ENCODE measurements around the gene PCYOX1L. TPM values are rescaled to one million over a fixed set of nuclear protein-coding genes. Genes with fewer than 3 reads are reported as not detected.

PCYOX1L gene, protein sequence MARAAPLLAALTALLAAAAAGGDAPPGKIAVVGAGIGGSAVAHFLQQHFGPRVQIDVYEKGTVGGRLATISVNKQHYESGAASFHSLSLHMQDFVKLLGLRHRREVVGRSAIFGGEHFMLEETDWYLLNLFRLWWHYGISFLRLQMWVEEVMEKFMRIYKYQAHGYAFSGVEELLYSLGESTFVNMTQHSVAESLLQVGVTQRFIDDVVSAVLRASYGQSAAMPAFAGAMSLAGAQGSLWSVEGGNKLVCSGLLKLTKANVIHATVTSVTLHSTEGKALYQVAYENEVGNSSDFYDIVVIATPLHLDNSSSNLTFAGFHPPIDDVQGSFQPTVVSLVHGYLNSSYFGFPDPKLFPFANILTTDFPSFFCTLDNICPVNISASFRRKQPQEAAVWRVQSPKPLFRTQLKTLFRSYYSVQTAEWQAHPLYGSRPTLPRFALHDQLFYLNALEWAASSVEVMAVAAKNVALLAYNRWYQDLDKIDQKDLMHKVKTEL
- total RNA-seq = 10 to 100 TPM in 1 of 5 donors, 1 to 10 TPM in 3, not detected in 1; 3.0 to 13.4 (median 4.3) TPM
- polyA plus RNA-seq = 1 to 10 TPM; 2.1 to 5.2 (median 2.3) TPM
- long read RNA-seq, donor 1, full-length matches to known transcripts = 2 of 2 reads
- long read RNA-seq, donor 1, partial matches to known transcripts = 0 of 2 reads
- long read RNA-seq, donor 1, other reads (novel, unspliced or antisense) = 0 of 2 reads
- long read RNA-seq, donor 2, full-length matches to known transcripts = 8 of 8 reads
- long read RNA-seq, donor 2, partial matches to known transcripts = 0 of 8 reads
- long read RNA-seq, donor 2, other reads (novel, unspliced or antisense) = 0 of 8 reads
- long read RNA-seq, donor 3, partial matches to known transcripts = 0 of 5 reads
- long read RNA-seq, donor 3, other reads (novel, unspliced or antisense) = 0 of 5 reads
- long read RNA-seq, donor 4 = 0 reads
- long read RNA-seq, donor 5, partial matches to known transcripts = 0 of 3 reads
- long read RNA-seq, donor 5, other reads (novel, unspliced or antisense) = 0 of 3 reads
- long read RNA-seq, donor 6, full-length matches to known transcripts = 15 of 15 reads
- long read RNA-seq, donor 6, partial matches to known transcripts = 0 of 15 reads
- long read RNA-seq, donor 6, other reads (novel, unspliced or antisense) = 0 of 15 reads
- long read RNA-seq, donor 7, full-length matches to known transcripts = 5 of 5 reads
- long read RNA-seq, donor 7, partial matches to known transcripts = 0 of 5 reads
- long read RNA-seq, donor 7, other reads (novel, unspliced or antisense) = 0 of 5 reads
- long read RNA-seq, donor 8, full-length matches to known transcripts = 6 of 15 reads
- long read RNA-seq, donor 8, partial matches to known transcripts = 9 of 15 reads
- long read RNA-seq, donor 8, other reads (novel, unspliced or antisense) = 0 of 15 reads
- long read RNA-seq, donor 9, partial matches to known transcripts = 0 of 2 reads
- long read RNA-seq, donor 9, other reads (novel, unspliced or antisense) = 0 of 2 reads
- long read RNA-seq, donor 10, full-length matches to known transcripts = 5 of 5 reads
- long read RNA-seq, donor 10, partial matches to known transcripts = 0 of 5 reads
- long read RNA-seq, donor 10, other reads (novel, unspliced or antisense) = 0 of 5 reads

DNA sequence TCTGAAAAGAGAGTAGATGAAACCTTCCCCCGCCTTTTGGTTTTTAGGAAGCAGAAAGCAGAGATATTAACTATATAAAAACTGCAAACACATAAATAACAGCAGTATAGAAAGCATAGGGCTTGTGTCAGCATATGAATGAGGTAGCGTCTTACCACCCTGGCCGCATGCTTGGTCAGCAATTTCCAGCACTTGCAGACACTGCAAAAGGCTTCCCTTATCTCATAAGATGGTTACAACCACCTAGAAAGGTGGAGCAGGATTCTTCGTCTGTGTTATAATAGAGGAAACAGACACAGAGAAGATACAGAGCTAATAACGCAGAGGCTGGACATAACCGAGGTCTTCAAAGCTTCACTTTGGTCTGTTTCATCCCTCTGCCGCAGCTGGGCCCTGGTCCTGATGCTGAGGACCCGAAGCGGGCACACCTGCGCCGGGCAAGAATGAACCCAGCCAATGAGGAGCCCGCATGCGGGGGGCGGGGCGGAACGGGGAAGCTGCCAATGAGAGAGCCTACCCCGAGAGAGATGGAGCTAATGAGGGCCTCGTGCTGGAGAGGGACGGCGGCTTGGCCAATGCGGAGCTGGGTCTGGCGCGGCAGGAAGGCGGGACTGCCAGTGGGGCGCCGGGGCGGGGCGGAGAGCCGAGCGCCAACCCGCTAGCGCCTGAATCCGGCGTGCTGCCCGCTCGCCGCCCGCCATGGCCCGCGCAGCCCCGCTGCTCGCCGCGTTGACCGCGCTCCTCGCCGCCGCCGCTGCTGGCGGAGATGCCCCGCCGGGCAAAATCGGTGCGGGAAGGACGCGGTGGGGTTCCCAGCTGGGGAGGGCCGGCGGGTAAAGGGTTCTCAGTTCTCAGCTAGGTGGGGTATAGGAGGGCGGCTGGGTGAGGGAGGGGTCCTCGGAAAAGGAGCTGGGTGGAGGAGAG lies at the start of gene PCYOX1L:
Gene PCYOX1L (plus strand): TSS at position 677 of the 924 bp plus-strand sequence. CDS start 23 bp downstream, at position 700.
- H3K27me3 ChIP-seq = no peaks in the 10 kb centered on the region
- peaks cover 0 to 31% (median 30%) of the 10 kb centered on the region in 4 donors for H3K36me3 ChIP-seq
- H3K9me3 ChIP-seq = no peaks in the 10 kb centered on the region
- H3K4me1 ChIP-seq = peaks cover 11 to 21% (median 15%) of the 10 kb centered on the region in 4 donors
- H3K4me3 ChIP-seq = peak within 1 kb of the TSS; percentile 74 to 89 (median 82)
- TF ChIP-seq POLR2AphosphoS5 (IDR thresholded peaks at IDR 0.05) (peak; percentile 31 to 64 (median 41)), EP300 (IDR thresholded peaks at IDR 0.05) (no peak)
- H3K27ac ChIP-seq = peak within 1 kb of the TSS; percentile 62 to 85 (median 78)
- WGBS, 5 donors = 2 to 5% (median 2%) methylated on average over 31 to 61 of the region's 61 CpGs
- peak; percentile 96 to 98 for DNase-seq
- intact Hi-C loops (cut with DNase I; ENCODE audit: low total_unique reads) = no loop called here

- WGBS, 5 donors = 82 to 90% (median 85%) methylated on average over 6 of the region's 6 CpGs
- Histone ChIP-seq H3K4me1 (no peaks in the 10 kb centered on the region), H3K27ac (no peak overlapping the region), H3K36me3 (peaks cover 0 to 3% (median 0%) of the 10 kb centered on the region in 4 donors), H3K4me3 (no peak overlapping the region), H3K9me3 (no peaks in the 10 kb centered on the region), H3K27me3 (peaks cover 0 to 4% (median 0%) of the 10 kb centered on the region in 3 donors)
- DNase-seq = no peak
- TF ChIP-seq EP300 (IDR thresholded peaks at IDR 0.05) (no peak), CTCF (IDR thresholded peaks at IDR 0.05) (no peak), POLR2AphosphoS5 (IDR thresholded peaks at IDR 0.05) (no peak), POLR2A (IDR thresholded peaks at IDR 0.05) (no peak)
- intact Hi-C loops (cut with DNase I; ENCODE audit: low total_unique reads) = no loop called here
Measured at GRCh38 chr5:149309354-149309753, 48.5 kb upstream of the PCYOX1L start.

GRCh38 chr5:149310488-149310887 lies 47.4 kb upstream of the PCYOX1L start:
- H3K27me3 ChIP-seq = no peaks in the 10 kb centered on the region
- intact Hi-C loops (cut with DNase I; ENCODE audit: low total_unique reads) = no loop called here
- no peaks in the 10 kb centered on the region for H3K9me3 ChIP-seq
- WGBS, 5 donors = 86 to 90% (median 89%) methylated on average over 4 of the region's 4 CpGs
- H3K36me3 ChIP-seq = peaks cover 0 to 3% (median 0%) of the 10 kb centered on the region in 4 donors
- no peak for TF ChIP-seq POLR2A (IDR thresholded peaks at IDR 0.05)
- no peak for TF ChIP-seq EP300 (IDR thresholded peaks at IDR 0.05)
- no peak for TF ChIP-seq POLR2AphosphoS5 (IDR thresholded peaks at IDR 0.05)
- TF ChIP-seq CTCF (IDR thresholded peaks at IDR 0.05) = no peak
- no peaks in the 10 kb centered on the region for H3K4me1 ChIP-seq
- H3K27ac ChIP-seq = no peak overlapping the region
- H3K4me3 ChIP-seq = no peak overlapping the region
- no peak for DNase-seq

Data from stomach (tissue), 19 donors.